ENCODE results near the gene STK11IP. TPM values are rescaled to one million over a fixed set of nuclear protein-coding genes. Genes with fewer than 3 reads are reported as not detected.

Gene STK11IP
- total RNA-seq, 1 experiment from 2014 or later: 40.6 TPM

- Histone ChIP-seq H3K4me2 (no peak overlapping the region), H2AFZ (no peak overlapping the region), H3K9me3 (ENCODE audit: insufficient read depth, low read depth) (no peaks in the 10 kb centered on the region), H3K27ac (no peak overlapping the region), H3K36me3 (ENCODE audit: low read depth) (no peaks in the 10 kb centered on the region), H3K4me1 (replicated peaks; ENCODE audit: insufficient read depth) (peaks cover 20% of the 10 kb centered on the region), H3K9me2 (ENCODE audit: insufficient read depth) (no peaks in the 10 kb centered on the region), H4K20me1 (ENCODE audit: insufficient read depth) (no peaks in the 10 kb centered on the region), H3K79me2 (ENCODE audit: low read depth) (peaks cover 13% of the 10 kb centered on the region), H3F3A (ENCODE audit: insufficient read depth, low read depth) (peaks cover 13% of the 10 kb centered on the region), H3K4me3 (no peak overlapping the region), H3K27me3 (ENCODE audit: insufficient read depth, low read depth) (no peaks in the 10 kb centered on the region)
- TF ChIP-seq EZH2 (IDR thresholded peaks at IDR 0.05; ENCODE audit: low read depth) (no peak), CTCF (conservative IDR thresholded peaks at IDR 0.05) (no peak)
- DNase-seq: no peak
- intact Hi-C loops (cut with micrococcal nuclease; ENCODE audit: unreplicated experiment): no loop called here
- CTCF ChIA-PET: interaction anchor here (0.6 kb wide), 1 partner anchor 1869 kb away, joined by 10 read pairs; no protein-coding TSS in a partner anchor
- POLR2A ChIA-PET (ENCODE audit: unreplicated experiment): no interaction called here
- no TSS peak for BruUV-seq (replicated peaks)
Observed at GRCh38 chr2:219566640-219567039, 31.0 kb upstream of the STK11IP start.

- Histone ChIP-seq H3K4me3 (no peak overlapping the region), H3K4me1 (replicated peaks; ENCODE audit: insufficient read depth) (peaks cover 25% of the 10 kb centered on the region), H3K9me2 (ENCODE audit: insufficient read depth) (no peaks in the 10 kb centered on the region), H2AFZ (no peak overlapping the region), H3K27me3 (ENCODE audit: insufficient read depth, low read depth) (no peaks in the 10 kb centered on the region), H3K4me2 (no peak overlapping the region), H3K79me2 (ENCODE audit: low read depth) (peaks cover 13% of the 10 kb centered on the region), H3F3A (ENCODE audit: insufficient read depth, low read depth) (peaks cover 13% of the 10 kb centered on the region), H3K9me3 (ENCODE audit: insufficient read depth, low read depth) (no peaks in the 10 kb centered on the region), H3K27ac (no peak overlapping the region), H3K36me3 (ENCODE audit: low read depth) (no peaks in the 10 kb centered on the region), H4K20me1 (ENCODE audit: insufficient read depth) (no peaks in the 10 kb centered on the region)
- ChIA-PET CTCF (no interaction called here), POLR2A (ENCODE audit: unreplicated experiment) (no interaction called here)
- no peak for TF ChIP-seq EZH2 (IDR thresholded peaks at IDR 0.05; ENCODE audit: low read depth)
- intact Hi-C loops (cut with micrococcal nuclease; ENCODE audit: unreplicated experiment): no loop called here
- DNase-seq: no peak
- BruUV-seq (replicated peaks): no TSS peak
Observed at GRCh38 chr2:219567131-219567530, 30.5 kb upstream of the STK11IP start.

- no peak for DNase-seq
- no peaks in the 10 kb centered on the region for H3K9me3 ChIP-seq (ENCODE audit: insufficient read depth, low read depth)
- no peaks in the 10 kb centered on the region for H3K36me3 ChIP-seq (ENCODE audit: low read depth)
- H2AFZ ChIP-seq: no peak overlapping the region
- no TSS peak for BruUV-seq (replicated peaks)
- no peaks in the 10 kb centered on the region for H3K27me3 ChIP-seq (ENCODE audit: insufficient read depth, low read depth)
- H3K4me2 ChIP-seq: no peak overlapping the region
- peaks cover 13% of the 10 kb centered on the region for H3K79me2 ChIP-seq (ENCODE audit: low read depth)
- intact Hi-C loops (cut with micrococcal nuclease; ENCODE audit: unreplicated experiment): no loop called here
- H3F3A ChIP-seq (ENCODE audit: insufficient read depth, low read depth): peaks cover 13% of the 10 kb centered on the region
- CTCF ChIA-PET: no interaction called here
- no peak overlapping the region for H3K27ac ChIP-seq
- no peaks in the 10 kb centered on the region for H4K20me1 ChIP-seq (ENCODE audit: insufficient read depth)
- H3K9me2 ChIP-seq (ENCODE audit: insufficient read depth): no peaks in the 10 kb centered on the region
- TF ChIP-seq EZH2 (IDR thresholded peaks at IDR 0.05; ENCODE audit: low read depth) (no peak), CTCF (conservative IDR thresholded peaks at IDR 0.05) (no peak)
- POLR2A ChIA-PET (ENCODE audit: unreplicated experiment): no interaction called here
- H3K4me3 ChIP-seq: no peak overlapping the region
- peaks cover 28% of the 10 kb centered on the region for H3K4me1 ChIP-seq (replicated peaks; ENCODE audit: insufficient read depth)
Observed at GRCh38 chr2:219567791-219568361, 29.8 kb upstream of the STK11IP start.

GRCh38 chr2:219569041-219569440, 28.6 kb upstream of the STK11IP start:
- Histone ChIP-seq H3K79me2 (ENCODE audit: low read depth) (peaks cover 13% of the 10 kb centered on the region), H3K4me2 (peak overlapping the region; percentile 98), H3K27ac (no peak overlapping the region; the same call in 1 of the 2 replicates), H2AFZ (no peak overlapping the region), H3F3A (ENCODE audit: insufficient read depth, low read depth) (peaks cover 13% of the 10 kb centered on the region), H3K4me1 (replicated peaks; ENCODE audit: insufficient read depth) (peaks cover 28% of the 10 kb centered on the region), H3K36me3 (ENCODE audit: low read depth) (no peaks in the 10 kb centered on the region), H3K27me3 (ENCODE audit: insufficient read depth, low read depth) (no peaks in the 10 kb centered on the region), H4K20me1 (ENCODE audit: insufficient read depth) (no peaks in the 10 kb centered on the region), H3K9me3 (ENCODE audit: insufficient read depth, low read depth) (no peaks in the 10 kb centered on the region), H3K4me3 (peak overlapping the region; percentile 67; the same call in 1 of the 2 replicates), H3K9me2 (ENCODE audit: insufficient read depth) (no peaks in the 10 kb centered on the region)
- POLR2A ChIA-PET (ENCODE audit: unreplicated experiment): interaction anchor here (0.7 to 1.1 kb wide), 3 partner anchors 8 to 27 kb away, joined by 4 to 6 read pairs (median 6); no protein-coding TSS in a partner anchor
- peak; percentile 79 to 91 for DNase-seq
- TF ChIP-seq EZH2 (IDR thresholded peaks at IDR 0.05; ENCODE audit: low read depth) (no peak), CTCF (conservative IDR thresholded peaks at IDR 0.05) (no peak)
- intact Hi-C loops (cut with micrococcal nuclease; ENCODE audit: unreplicated experiment): no loop called here
- CTCF ChIA-PET: no interaction called here
- BruUV-seq (replicated peaks): no TSS peak

Data from PC-9 (cell line).